K562 (cell line): ENCODE results near the gene TRAF1. TPM values are rescaled to one million over a fixed set of nuclear protein-coding genes. Genes with fewer than 3 reads are reported as not detected.

Source experiments
- ATAC-seq: fragments of 200-7000 bp; cut with Tn5 transposase; 3 replicates; pipeline ENCODE4 v1.9.1; 2020; ENCODE audit warnings: moderate library complexity
- BruUV-seq: library from RNA; stranded (reverse); fragments of 400-500 nt; replicated peaks from 2 replicates; lab custom pipeline; 2021; lab: Mats Ljungman, UMichigan
- CTCF ChIA-PET: fragments of 300-600 bp; formaldehyde crosslinking; extraction: SDS; loops from one replicate; lab custom pipeline; 2021; ENCODE audit warnings: low intra/inter-chr PET ratio; lab: Yijun Ruan, JAX
- POLR2A ChIA-PET: fragments of 300-600, 350-650 bp; sonication (Branson Sonifier 250); formaldehyde crosslinking; extraction: SDS; loops from one replicate; lab custom pipeline; 2021; ENCODE audit warnings: antibody characterized with exemption, inconsistent platforms; lab: Yijun Ruan, JAX
- DNase-seq, 4 experiments: peaks; one replicate each; pipeline versions ENCODE4 v3.0.0 to v3.0.0-alpha.2; 2011 to 2018; ENCODE audit warnings: low spot score in 3 of 4, mixed read lengths in 3 of 4; ENCODE audit errors: extremely low read depth in 1 of 4
- FAIRE-seq: peaks from 2 replicates; lab custom pipeline; 2011; peaks lifted over from hg19 to GRCh38; lab: Jason Lieb, UNC
- H2AFZ ChIP-seq: 2 replicates; pipeline ENCODE4 v1.6.0; 2011; ENCODE audit warnings: low read depth, low read length, control low read depth, inconsistent platforms
- H3K27ac ChIP-seq: fragments of 200-600 bp; 3 replicates; pipeline ENCODE4 v1.8.0; 2011; ENCODE audit warnings: low read depth, mild to moderate bottlenecking, control low read depth, inconsistent platforms, low read length, moderate library complexity, mixed read lengths; ENCODE audit errors: extremely low read depth
- H3K27me3 ChIP-seq, 2 experiments: fragments of 300-600 bp in 1 of 2; 2 replicates in 1 of 2; 3 replicates in 1 of 2; pipeline versions ENCODE4 v1.6.0 to v1.8.0; 2011; ENCODE audit warnings: inconsistent platforms in 2 of 2, low read length in 2 of 2, mild to moderate bottlenecking in 1 of 2, mixed read lengths in 1 of 2, moderate library complexity in 1 of 2; ENCODE audit not compliant: control insufficient read depth in 2 of 2, insufficient read depth in 2 of 2
- H3K36me3 ChIP-seq: fragments of 300-600 bp; 3 replicates; pipeline ENCODE4 v1.8.0; 2011; ENCODE audit warnings: mild to moderate bottlenecking, low read length, inconsistent platforms; ENCODE audit not compliant: control insufficient read depth, insufficient read depth
- H3K4me1 ChIP-seq, 2 experiments: fragments of 200-600 bp in 1 of 2; replicated peaks in 1 of 2; 2 replicates in 1 of 2; 3 replicates in 1 of 2; pipeline versions ENCODE4 v1.5.1 to v1.8.0; 2011; ENCODE audit warnings: inconsistent platforms in 2 of 2, low read length in 2 of 2, mild to moderate bottlenecking in 1 of 2, mixed read lengths in 1 of 2, moderate library complexity in 1 of 2; ENCODE audit not compliant: control insufficient read depth in 2 of 2, insufficient read depth in 2 of 2
- H3K4me2 ChIP-seq: 2 replicates; pipeline ENCODE4 v1.6.1; 2011; ENCODE audit warnings: low read length, control low read depth, inconsistent platforms, mixed read lengths; ENCODE audit not compliant: insufficient read depth
- H3K4me3 ChIP-seq: fragments of 200-600 bp; sonication (generic), shearing (Covaris generic); 2 replicates; pipeline ENCODE4 v1.5.1; 2016; ENCODE audit warnings: control low read depth, inconsistent platforms
- H3K79me2 ChIP-seq: fragments of 200-600 bp; 3 replicates; pipeline ENCODE4 v1.8.0; 2011; ENCODE audit warnings: low read length, inconsistent platforms; ENCODE audit not compliant: control insufficient read depth, insufficient read depth
- H3K9ac ChIP-seq, 2 experiments: 2 replicates each; pipeline versions ENCODE4 v1.6.0 to v1.6.1; 2011; ENCODE audit warnings: low read depth in 2 of 2, low read length in 2 of 2, control low read depth in 1 of 2, inconsistent platforms in 1 of 2, mild to moderate bottlenecking in 1 of 2, mixed read lengths in 1 of 2; ENCODE audit not compliant: insufficient read depth in 1 of 2
- H3K9me1 ChIP-seq: one replicate; pipeline ENCODE4 v1.6.0; 2011; ENCODE audit warnings: inconsistent platforms, mild to moderate bottlenecking, low read length, moderate library complexity; ENCODE audit not compliant: control insufficient read depth, insufficient read depth
- H3K9me3 ChIP-seq: replicated peaks from 2 replicates; pipeline ENCODE4 v1.5.1; 2011; ENCODE audit warnings: low read depth, low read length, inconsistent platforms; ENCODE audit not compliant: control insufficient read depth, insufficient read depth
- H4K20me1 ChIP-seq: replicated peaks from 2 replicates; pipeline ENCODE4 v1.6.1; 2011; ENCODE audit warnings: low read length, inconsistent platforms, mixed read lengths; ENCODE audit not compliant: control insufficient read depth, insufficient read depth
- ATF1 ChIP-seq, 2 experiments: fragments of 450-650 bp in 1 of 2; IDR thresholded peaks; 2 replicates each; pipeline ENCODE4 v1.6.1; 2016; ENCODE audit warnings: missing compliant biosample characterization in 1 of 2, missing genetic modification characterization in 1 of 2
- CAMTA2 ChIP-seq: fragments of 250-450 bp; sonication (Bioruptor Pico); conservative IDR thresholded peaks from 2 replicates; pipeline ENCODE4 v1.5.1; 2022
- CTBP1 ChIP-seq: fragments of 450-650 bp; IDR thresholded peaks from 2 replicates; pipeline ENCODE4 v1.6.1; 2016; ENCODE audit warnings: borderline replicate concordance
- PHF21A ChIP-seq: fragments of 450-650 bp; IDR thresholded peaks from 2 replicates; pipeline ENCODE4 v1.6.1; 2017; ENCODE audit warnings: low read depth, borderline replicate concordance
- SNIP1 ChIP-seq: fragments of 450-650 bp; IDR thresholded peaks from 2 replicates; pipeline ENCODE4 v1.7.1; 2017; ENCODE audit warnings: low read depth, mild to moderate bottlenecking
- UBTF ChIP-seq, 2 experiments: IDR thresholded peaks; 2 replicates each; pipeline ENCODE4 v1.6.1; 2012; ENCODE audit warnings: improper control_type of control experiment in 2 of 2, low read depth in 2 of 2, low read length in 2 of 2, borderline replicate concordance in 1 of 2
- ZBED1 ChIP-seq: IDR thresholded peaks from 2 replicates; pipeline ENCODE4 v1.6.1; 2014
- ZNF121 ChIP-seq: sonication (generic); formaldehyde crosslinking; conservative IDR thresholded peaks from 2 replicates; pipeline ENCODE4 v1.8.0; 2022; ENCODE audit warnings: missing genetic modification reagents
- ZNF212 ChIP-seq: fragments of 450-650 bp; formaldehyde crosslinking; IDR thresholded peaks from 2 replicates; pipeline ENCODE4 v1.4.0; 2020; ENCODE audit warnings: mild to moderate bottlenecking
- WGBS: fragments of 100-300 bp; shearing (Covaris generic); methylation state at CpG from one replicate; pipeline ENCODE4 v1.1.6; 2016; ENCODE audit warnings: low coverage, mixed read lengths; ENCODE audit not compliant: insufficient coverage; ENCODE audit errors: missing lambda C conversion rate; 5-methylcytosine and 5-hydroxymethylcytosine counted together
- in situ Hi-C: fragments of 300-500 bp; cut with MboI; formaldehyde crosslinking; loops from 4 replicates; pipeline ENCODE4 v1.15.0; 2018; ENCODE audit warnings: inconsistent platforms, mixed read lengths
- intact Hi-C: fragments of 100-400 bp; cut with micrococcal nuclease; formaldehyde crosslinking; loops from 2 replicates; pipeline ENCODE4 v1.14.2; 2022
- polyA plus RNA-seq, 8 experiments: library from polyadenylated mRNA; depleted of rRNA in 4 of 8; stranded (reverse) in 5 of 8; unstranded in 3 of 8; fragments of >200 nt; fragmentation: Nextera tagmentation in 2 of 8; fragmentation: Illumina TruSeq in 1 of 8; extraction: Ambion mirVana in 2 of 8; extraction: Trizol in 1 of 8; gene quantifications; 2 replicates each; pipeline versions ENCODE4 v1.2.1 to v1.2.3, GENCODE V29; 2011 to 2014; ENCODE audit warnings: inconsistent platforms in 1 of 8, missing spikeins in 1 of 8
- total RNA-seq, 7 experiments: library from RNA; depleted of rRNA in 6 of 7; stranded (reverse); fragments of >200 nt in 6 of 7; fragmentation: Illumina TruSeq in 2 of 7; extraction: Trizol in 2 of 7; gene quantifications; 2 replicates each; pipeline versions ENCODE4 v1.2.1 to v1.2.3, GENCODE V29; 2011 to 2021; ENCODE audit warnings: low replicate concordance in 1 of 7
- TF ChIP-seq, protein P1 (sequence below): sonication (generic); formaldehyde crosslinking; IDR thresholded peaks from 2 replicates; pipeline ENCODE4 v1.8.1; 2023; ENCODE audit warnings: mild to moderate bottlenecking, missing genetic modification reagents
- TF ChIP-seq, protein P2 (sequence below): IDR thresholded peaks from 2 replicates; pipeline ENCODE4 v1.6.1; 2016; ENCODE audit warnings: missing genetic modification characterization, missing compliant biosample characterization

The TRAF1 gene
- total and polyA plus RNA-seq, 9 of the 15 experiments (the other 6 are each of a cell fraction or from before 2014, with no cell fraction given): 0.01 to 1.1 (median 0.04) TPM; not detected in 2

- BruUV-seq: no TSS peak
- TF ChIP-seq PHF21A (no peak), UBTF (IDR thresholded peaks at IDR 0.05; ENCODE audit: borderline replicate concordance in 1 of 2, low read depth in 2 of 2, low read length in 2 of 2) (no peak), ATF1 (CRISPR knock-in tag; IDR thresholded peaks at IDR 0.05) (no peak), ATF1 (tag; IDR thresholded peaks at IDR 0.05) (no peak), ZBED1 (no peak), SNIP1 (no peak), CAMTA2 (CRISPR knock-in tag) (no peak), CTBP1 (no peak), ZNF212 (CRISPR knock-in tag) (no peak), ZNF121 (CRISPR knock-in tag) (no peak)
- TF ChIP-seq, protein P1, sequence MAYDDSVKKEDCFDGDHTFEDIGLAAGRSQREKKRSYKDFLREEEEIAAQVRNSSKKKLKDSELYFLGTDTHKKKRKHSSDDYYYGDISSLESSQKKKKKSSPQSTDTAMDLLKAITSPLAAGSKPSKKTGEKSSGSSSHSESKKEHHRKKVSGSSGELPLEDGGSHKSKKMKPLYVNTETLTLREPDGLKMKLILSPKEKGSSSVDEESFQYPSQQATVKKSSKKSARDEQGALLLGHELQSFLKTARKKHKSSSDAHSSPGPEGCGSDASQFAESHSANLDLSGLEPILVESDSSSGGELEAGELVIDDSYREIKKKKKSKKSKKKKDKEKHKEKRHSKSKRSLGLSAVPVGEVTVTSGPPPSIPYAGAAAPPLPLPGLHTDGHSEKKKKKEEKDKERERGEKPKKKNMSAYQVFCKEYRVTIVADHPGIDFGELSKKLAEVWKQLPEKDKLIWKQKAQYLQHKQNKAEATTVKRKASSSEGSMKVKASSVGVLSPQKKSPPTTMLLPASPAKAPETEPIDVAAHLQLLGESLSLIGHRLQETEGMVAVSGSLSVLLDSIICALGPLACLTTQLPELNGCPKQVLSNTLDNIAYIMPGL (CRISPR knock-in tag): no peak
- TF ChIP-seq, protein P2, sequence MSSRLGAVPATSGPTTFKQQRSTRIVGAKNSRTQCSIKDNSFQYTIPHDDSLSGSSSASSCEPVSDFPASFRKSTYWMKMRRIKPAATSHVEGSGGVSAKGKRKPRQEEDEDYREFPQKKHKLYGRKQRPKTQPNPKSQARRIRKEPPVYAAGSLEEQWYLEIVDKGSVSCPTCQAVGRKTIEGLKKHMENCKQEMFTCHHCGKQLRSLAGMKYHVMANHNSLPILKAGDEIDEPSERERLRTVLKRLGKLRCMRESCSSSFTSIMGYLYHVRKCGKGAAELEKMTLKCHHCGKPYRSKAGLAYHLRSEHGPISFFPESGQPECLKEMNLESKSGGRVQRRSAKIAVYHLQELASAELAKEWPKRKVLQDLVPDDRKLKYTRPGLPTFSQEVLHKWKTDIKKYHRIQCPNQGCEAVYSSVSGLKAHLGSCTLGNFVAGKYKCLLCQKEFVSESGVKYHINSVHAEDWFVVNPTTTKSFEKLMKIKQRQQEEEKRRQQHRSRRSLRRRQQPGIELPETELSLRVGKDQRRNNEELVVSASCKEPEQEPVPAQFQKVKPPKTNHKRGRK (tag): no peak
- H2AFZ ChIP-seq: no peak overlapping the region
- H3K79me2 ChIP-seq: no peaks in the 10 kb centered on the region
- peaks cover 21 to 40% of the 10 kb centered on the region in 2 experiments for H3K4me1 ChIP-seq
- in situ Hi-C loops: no loop called here
- ATAC-seq: no peak
- CTCF ChIA-PET: no interaction called here
- H3K27me3 ChIP-seq: no peaks in the 10 kb centered on the region
- no peak for DNase-seq
- no peaks in the 10 kb centered on the region for H3K9me1 ChIP-seq
- H3K36me3 ChIP-seq: no peaks in the 10 kb centered on the region
- POLR2A ChIA-PET: interaction anchor here (0.7 to 0.9 kb wide), 3 partner anchors 9 to 346 kb away, joined by 3 to 7 read pairs (median 4); no protein-coding TSS in a partner anchor
- H3K27ac ChIP-seq: no peak overlapping the region
- H3K9me3 ChIP-seq: no peaks in the 10 kb centered on the region
- no peak overlapping the region for H3K9ac ChIP-seq
- 72% methylated on average over 11 of the region's 11 CpGs for WGBS
- H3K4me2 ChIP-seq: no peak overlapping the region
- no peak for FAIRE-seq
- intact Hi-C loops: no loop called here
- H3K4me3 ChIP-seq: no peak overlapping the region
- H4K20me1 ChIP-seq: no peaks in the 10 kb centered on the region
Measured at GRCh38 chr9:120923620-120924328, 2.8 kb downstream of the TRAF1 start.
